Stomach (tissue), 4 donors: Measurements from ENCODE around the gene MUC6.

ENCODE experiments used
- CTCF ChIP-seq, 7 experiments: fragments of 450-650 bp in 4 of 7; fragments of 200-600 bp in 3 of 7; sonication (generic) in 3 of 7; IDR thresholded peaks; one replicate each; pipeline ENCODE4 v1.5.1; 2016 to 2019; ENCODE audit warnings: antibody characterized with exemption in 7 of 7, control low read depth in 2 of 7, mild to moderate bottlenecking in 1 of 7
- EP300 ChIP-seq: sonication (generic); formaldehyde crosslinking; IDR thresholded peaks from one replicate; pipeline ENCODE4 v1.6.1; 2017; ENCODE audit warnings: antibody characterized with exemption
- POLR2A ChIP-seq, 4 donors: fragments of 450-650 bp; IDR thresholded peaks; one replicate each; pipeline ENCODE4 v1.6.1; 2016; ENCODE audit warnings: antibody characterized with exemption in 4 of 4, control low read depth in 2 of 4, mild to moderate bottlenecking in 1 of 4, moderate library complexity in 1 of 4
- POLR2AphosphoS5 ChIP-seq, 3 donors: sonication (generic); formaldehyde crosslinking; IDR thresholded peaks; one replicate each; pipeline ENCODE4 v1.6.1; 2016; ENCODE audit warnings: antibody characterized with exemption in 3 of 3

- TF ChIP-seq CTCF (IDR thresholded peaks at IDR 0.05) = no peak
- TF ChIP-seq POLR2A (IDR thresholded peaks at IDR 0.05) = no peak
- TF ChIP-seq POLR2AphosphoS5 (IDR thresholded peaks at IDR 0.05) = no peak
- no peak for TF ChIP-seq EP300
Observed at GRCh38 chr11:985848-986247, 50.7 kb downstream of the MUC6 start.
